Panc1 (cell line): ENCODE measurements around the gene RASL11A. TPM values are rescaled to one million over a fixed set of nuclear protein-coding genes. Genes with fewer than 3 reads are reported as not detected.

Experiments
- ATAC-seq: fragments of 200-7000 bp; cut with Tn5 transposase; 2 replicates; pipeline ENCODE4 v1.9.1; 2020; ENCODE audit warnings: mild to moderate bottlenecking, moderate library complexity
- BruUV-seq: library from RNA; stranded (reverse); fragments of 400-500 nt; replicated peaks from 2 replicates; lab custom pipeline; 2021; lab: Mats Ljungman, UMichigan
- CTCF ChIA-PET: fragments of 300-600 bp; sonication (Branson Sonifier 250); formaldehyde crosslinking; loops from one replicate; lab custom pipeline; 2022; ENCODE audit warnings: antibody characterized with exemption; lab: Charles Lee
- POLR2A ChIA-PET: fragments of 300-600 bp; sonication (Branson Sonifier 250); formaldehyde crosslinking; loops from one replicate; lab custom pipeline; 2022; ENCODE audit warnings: antibody characterized with exemption; lab: Charles Lee
- DNase-seq: peaks from one replicate; pipeline ENCODE4 v3.0.0-alpha.2; 2010; ENCODE audit warnings: low read depth, low spot score
- H3K27ac ChIP-seq: 2 replicates; pipeline ENCODE4 v1.5.1; 2011; ENCODE audit warnings: mild to moderate bottlenecking, low read length, inconsistent platforms
- H3K27me3 ChIP-seq: fragments of 200-500 bp; sonication (Bioruptor generic); 2 replicates; pipeline ENCODE4 v1.6.0; 2014; ENCODE audit warnings: low read length, inconsistent platforms; ENCODE audit not compliant: control insufficient read depth, insufficient read depth
- H3K36me3 ChIP-seq: fragments of 200-500 bp; sonication (Bioruptor generic); 2 replicates; pipeline ENCODE4 v1.5.1; 2014; ENCODE audit warnings: inconsistent platforms, mild to moderate bottlenecking, low read length, moderate library complexity; ENCODE audit not compliant: control insufficient read depth, insufficient read depth
- H3K4me1 ChIP-seq: 2 replicates; pipeline ENCODE4 v1.5.1; 2011; ENCODE audit warnings: inconsistent platforms, mild to moderate bottlenecking, low read length, moderate library complexity; ENCODE audit not compliant: control insufficient read depth, insufficient read depth
- H3K4me3 ChIP-seq, 2 experiments: 2 replicates each; pipeline ENCODE4 v1.5.1; 2011 to 2012; ENCODE audit warnings: low read depth in 2 of 2, low read length in 2 of 2, mild to moderate bottlenecking in 2 of 2, inconsistent platforms in 1 of 2, moderate library complexity in 1 of 2
- H3K9me3 ChIP-seq: fragments of 200-500 bp; sonication (Bioruptor generic); 2 replicates; pipeline ENCODE4 v1.5.1; 2014; ENCODE audit warnings: low read depth, mild to moderate bottlenecking, inconsistent platforms, low read length, moderate library complexity; ENCODE audit not compliant: control insufficient read depth, insufficient read depth
- CTCF ChIP-seq: fragments of 450-650 bp; IDR thresholded peaks from 2 replicates; pipeline ENCODE4 v1.5.1; 2017; ENCODE audit warnings: mild to moderate bottlenecking
- POLR2AphosphoS5 ChIP-seq: IDR thresholded peaks from 2 replicates; pipeline ENCODE4 v1.6.1; 2012; ENCODE audit warnings: mild to moderate bottlenecking, low read depth, low read length, moderate library complexity
- REST ChIP-seq, 2 experiments: IDR thresholded peaks; 2 replicates each; pipeline ENCODE4 v1.6.1; 2011 to 2012; ENCODE audit warnings: low read depth in 2 of 2, control low read depth in 1 of 2, low read length in 1 of 2, mild to moderate bottlenecking in 1 of 2, moderate library complexity in 1 of 2; ENCODE audit not compliant: insufficient read depth in 1 of 2
- SIN3A ChIP-seq: IDR thresholded peaks from 2 replicates; pipeline ENCODE4 v1.6.1; 2012; ENCODE audit warnings: low read depth, mild to moderate bottlenecking, low read length, moderate library complexity, borderline replicate concordance; ENCODE audit not compliant: insufficient read depth
- TCF7L2 ChIP-seq: IDR thresholded peaks from 2 replicates; pipeline ENCODE4 v1.6.1; 2011; ENCODE audit warnings: mild to moderate bottlenecking, low read depth, low read length, inconsistent platforms
- in situ Hi-C: cut with HindIII; loops from 2 replicates; pipeline ENCODE4 v1.10.0; 2016; ENCODE audit warnings: low sequenced_read_pairs, low pct_unique_long_range_greater_than_20kb
- intact Hi-C: fragments of 100-400 bp; cut with micrococcal nuclease; formaldehyde crosslinking; loops from one replicate; pipeline ENCODE4 v1.10.0; 2022; ENCODE audit not compliant: unreplicated experiment
- total RNA-seq: library from RNA; stranded (reverse); gene quantifications from one replicate; pipeline ENCODE4 v1.2.1, GENCODE V29; 2021; ENCODE audit not compliant: unreplicated experiment

Gene RASL11A
- total RNA-seq, 1 experiment from 2014 or later: 136 TPM

- no peaks in the 10 kb centered on the region for H3K9me3 ChIP-seq
- POLR2A ChIA-PET: interaction anchor here (0.9 kb wide), 1 partner anchor 69 kb away, joined by 3 read pairs; no protein-coding TSS in a partner anchor
- ATAC-seq (peak; percentile 98), DNase-seq (peak; percentile 87)
- peak within 1 kb of the TSS; percentile 97 for H3K4me3 ChIP-seq
- BruUV-seq: TSS peak; percentile 81
- peaks cover 36% of the 10 kb centered on the region for H3K36me3 ChIP-seq
- H3K27ac ChIP-seq: peak within 1 kb of the TSS; percentile 98
- H3K27me3 ChIP-seq: no peaks in the 10 kb centered on the region
- CTCF ChIA-PET: no interaction called here
- TF ChIP-seq POLR2AphosphoS5 (peak; percentile 97), CTCF (no peak), REST (IDR thresholded peaks at IDR 0.05; ENCODE audit: insufficient read depth in 1 of 2, low read depth in 2 of 2, low read length in 1 of 2) (0 out of 4 replicates have a peak, but pooled peaks of 1 of the 2 experiments have one; percentile 19), SIN3A (peak; percentile 80; the same call in 1 of the 2 replicates), TCF7L2 (peak; percentile 87)
- peaks cover 16% of the 10 kb centered on the region for H3K4me1 ChIP-seq
- intact Hi-C loops: loop anchor here (2.0 kb wide), 1 partner anchor 83 kb away; no protein-coding TSS in a partner anchor
- in situ Hi-C loops: no loop called here
These were observed 19.2 kb upstream of the RASL11A start, which contains the start of gene RPL21 for GRCh38 chr13:27251166-27252091. TSS of gene RPL21 (plus strand) at chr13:27251558. CDS start at chr13:27253777, 2,219 bp downstream.

- no peak for DNase-seq
- intact Hi-C loops (loop anchor here (2.0 kb wide), 1 partner anchor 84 kb away; no protein-coding TSS in a partner anchor), in situ Hi-C loops (no loop called here)
- H3K4me3 ChIP-seq: peak overlapping the region; percentile 97
- H3K27ac ChIP-seq: peak overlapping the region; percentile 98
- no peak for TF ChIP-seq SIN3A
- TF ChIP-seq POLR2AphosphoS5: no peak
- TF ChIP-seq CTCF: no peak
- TF ChIP-seq REST (IDR thresholded peaks at IDR 0.05; ENCODE audit: insufficient read depth in 1 of 2, low read depth in 2 of 2, low read length in 1 of 2): no peak
- TF ChIP-seq TCF7L2: no peak
- peaks cover 19% of the 10 kb centered on the region for H3K4me1 ChIP-seq
- no peaks in the 10 kb centered on the region for H3K27me3 ChIP-seq
- peaks cover 38% of the 10 kb centered on the region for H3K36me3 ChIP-seq
- no peaks in the 10 kb centered on the region for H3K9me3 ChIP-seq
- CTCF ChIA-PET: no interaction called here
- no peak for ATAC-seq
- POLR2A ChIA-PET: no interaction called here
- BruUV-seq: no TSS peak
These were observed 18.2 kb upstream of the RASL11A start for GRCh38 chr13:27252467-27252866.
